ENCODE measurements around the gene METTL24. TPM values are rescaled to one million over a fixed set of nuclear protein-coding genes. Genes with fewer than 3 reads are reported as not detected.

The METTL24 gene
- total RNA-seq, 1 experiment from 2014 or later, result 0.61 TPM

DNA sequence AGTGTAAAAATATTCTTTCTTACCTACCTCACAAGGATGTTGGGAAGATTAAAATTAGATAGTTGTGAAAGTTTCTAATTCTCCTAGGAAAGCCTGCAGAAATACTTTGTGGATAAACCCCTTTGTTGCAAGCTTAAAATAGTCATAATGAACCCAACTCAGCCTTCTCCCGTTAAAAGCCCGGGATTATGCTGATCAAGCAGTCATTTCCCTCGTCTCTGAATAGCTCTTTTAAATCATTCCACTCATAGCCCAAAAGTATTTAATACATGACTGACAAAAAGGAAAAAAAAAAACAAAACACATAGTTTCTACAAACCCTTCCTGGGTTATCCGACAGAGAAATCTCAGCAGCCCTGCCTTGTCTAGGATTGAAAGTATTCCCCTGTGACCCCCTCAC is 10.9 kb upstream of the METTL24 start:
- no peak overlapping the region for H2AFZ ChIP-seq (ENCODE audit: low read length)
- no peak overlapping the region for H3K56ac ChIP-seq (ENCODE audit: insufficient read length, low read depth, low read length)
- no peaks in the 10 kb centered on the region; a peak in 1 of 7 replicates for H3K36me3 Mint-ChIP-seq (ENCODE audit: insufficient read depth in 1 of 3, low read depth in 3 of 3)
- no peak overlapping the region for H2BK15ac ChIP-seq (ENCODE audit: low read depth, low read length)
- no peak overlapping the region for H4K91ac ChIP-seq (ENCODE audit: insufficient read length, low read depth, low read length)
- H3K4me1 ChIP-seq (ENCODE audit: insufficient read depth, low read length), result no peaks in the 10 kb centered on the region
- peaks cover 6% of the 10 kb centered on the region; the same call in 1 of the 2 replicates for H3K27me3 Mint-ChIP-seq (ENCODE audit: low read depth)
- H4K20me1 ChIP-seq (ENCODE audit: control insufficient read depth, insufficient read depth, insufficient read length), result no peaks in the 10 kb centered on the region
- DNase-seq, result no peak
- H2BK120ac ChIP-seq (ENCODE audit: low read depth, low read length, poor library complexity, severe bottlenecking), result no peak overlapping the region
- no peak overlapping the region for H2AK5ac ChIP-seq (ENCODE audit: insufficient read length, low read length)
- H3K4ac ChIP-seq (ENCODE audit: low read depth, low read length), result no peak overlapping the region
- H3T11ph ChIP-seq (ENCODE audit: low read length), result no peak overlapping the region
- no peaks in the 10 kb centered on the region for H3K9me3 ChIP-seq (ENCODE audit: control insufficient read depth, low read depth, low read length)
- H3K79me2 ChIP-seq (ENCODE audit: insufficient read depth, low read length), result no peaks in the 10 kb centered on the region
- H3K27me3 ChIP-seq (ENCODE audit: insufficient read depth, low read length), result no peaks in the 10 kb centered on the region
- H3K27ac ChIP-seq (ENCODE audit: insufficient read length, low read depth, low read length), result no peak overlapping the region
- no CpG with 5 or more reads among the region's 4 CpGs for WGBS (ENCODE audit: extremely low coverage, insufficient read length, low lambda C conversion rate)
- TF ChIP-seq, protein P1, sequence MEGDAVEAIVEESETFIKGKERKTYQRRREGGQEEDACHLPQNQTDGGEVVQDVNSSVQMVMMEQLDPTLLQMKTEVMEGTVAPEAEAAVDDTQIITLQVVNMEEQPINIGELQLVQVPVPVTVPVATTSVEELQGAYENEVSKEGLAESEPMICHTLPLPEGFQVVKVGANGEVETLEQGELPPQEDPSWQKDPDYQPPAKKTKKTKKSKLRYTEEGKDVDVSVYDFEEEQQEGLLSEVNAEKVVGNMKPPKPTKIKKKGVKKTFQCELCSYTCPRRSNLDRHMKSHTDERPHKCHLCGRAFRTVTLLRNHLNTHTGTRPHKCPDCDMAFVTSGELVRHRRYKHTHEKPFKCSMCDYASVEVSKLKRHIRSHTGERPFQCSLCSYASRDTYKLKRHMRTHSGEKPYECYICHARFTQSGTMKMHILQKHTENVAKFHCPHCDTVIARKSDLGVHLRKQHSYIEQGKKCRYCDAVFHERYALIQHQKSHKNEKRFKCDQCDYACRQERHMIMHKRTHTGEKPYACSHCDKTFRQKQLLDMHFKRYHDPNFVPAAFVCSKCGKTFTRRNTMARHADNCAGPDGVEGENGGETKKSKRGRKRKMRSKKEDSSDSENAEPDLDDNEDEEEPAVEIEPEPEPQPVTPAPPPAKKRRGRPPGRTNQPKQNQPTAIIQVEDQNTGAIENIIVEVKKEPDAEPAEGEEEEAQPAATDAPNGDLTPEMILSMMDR (conservative IDR thresholded peaks at IDR 0.05), result no peak
- no peak overlapping the region for H2BK20ac ChIP-seq (ENCODE audit: low read depth, low read length, poor library complexity, severe bottlenecking)
- H3K4me3 Mint-ChIP-seq, result no peak overlapping the region
- no peaks in the 10 kb centered on the region for H3K79me1 ChIP-seq (ENCODE audit: insufficient read depth, low read depth, low read length, poor library complexity, severe bottlenecking)
- no peak overlapping the region for H3K23ac ChIP-seq (ENCODE audit: insufficient read length, low read depth, low read length)
- H3K9ac ChIP-seq (ENCODE audit: extremely low read depth, insufficient read length, low read length), result no peak overlapping the region
- H3K4me1 Mint-ChIP-seq, result peaks cover 42 to 51% of the 10 kb centered on the region in 2 experiments
- H3K23me2 ChIP-seq (ENCODE audit: insufficient read length, low read depth, low read length, poor library complexity, severe bottlenecking), result no peaks in the 10 kb centered on the region
- H4K8ac ChIP-seq (replicated peaks; ENCODE audit: insufficient read length, low read depth, low read length), result no peak overlapping the region
- no peak overlapping the region for H4K5ac ChIP-seq (ENCODE audit: insufficient read length, low read depth, low read length)
- no peak overlapping the region for H3K4me2 ChIP-seq (ENCODE audit: insufficient read depth, insufficient read length, low read length)
- no peak overlapping the region for H3K18ac ChIP-seq (ENCODE audit: insufficient read length, low read depth, low read length)
- H2BK5ac ChIP-seq (ENCODE audit: insufficient read length, low read length), result no peak overlapping the region
- H2BK12ac ChIP-seq (ENCODE audit: insufficient read length, low read depth, low read length), result no peak overlapping the region
- H3K27ac Mint-ChIP-seq, result no peak overlapping the region; a peak in 1 of 7 replicates
- no peak overlapping the region for H3K14ac ChIP-seq (ENCODE audit: insufficient read depth, low read length)
- H3K9me3 Mint-ChIP-seq, result no peaks in the 10 kb centered on the region

Data from H9 (cell line).